SU-DHL-6 (cell line): ENCODE measurements around the gene TWNK.

ENCODE experiments used
- EZH2phosphoT487 ChIP-seq: fragments of 200-600 bp; sonication (generic), shearing (Covaris generic); conservative IDR thresholded peaks from 2 replicates; pipeline ENCODE4 v1.6.1; 2018; ENCODE audit warnings: mild to moderate bottlenecking, antibody characterized with exemption, low read length, moderate library complexity, mixed read lengths
- TF ChIP-seq, protein P1 (sequence below): fragments of 200-600 bp; sonication (generic); IDR thresholded peaks from one replicate; pipeline ENCODE4 v1.5.1; 2017; ENCODE audit warnings: antibody characterized with exemption, mild to moderate bottlenecking, low read length, moderate library complexity; ENCODE audit not compliant: insufficient read depth, poor library complexity, severe bottlenecking

DNA sequence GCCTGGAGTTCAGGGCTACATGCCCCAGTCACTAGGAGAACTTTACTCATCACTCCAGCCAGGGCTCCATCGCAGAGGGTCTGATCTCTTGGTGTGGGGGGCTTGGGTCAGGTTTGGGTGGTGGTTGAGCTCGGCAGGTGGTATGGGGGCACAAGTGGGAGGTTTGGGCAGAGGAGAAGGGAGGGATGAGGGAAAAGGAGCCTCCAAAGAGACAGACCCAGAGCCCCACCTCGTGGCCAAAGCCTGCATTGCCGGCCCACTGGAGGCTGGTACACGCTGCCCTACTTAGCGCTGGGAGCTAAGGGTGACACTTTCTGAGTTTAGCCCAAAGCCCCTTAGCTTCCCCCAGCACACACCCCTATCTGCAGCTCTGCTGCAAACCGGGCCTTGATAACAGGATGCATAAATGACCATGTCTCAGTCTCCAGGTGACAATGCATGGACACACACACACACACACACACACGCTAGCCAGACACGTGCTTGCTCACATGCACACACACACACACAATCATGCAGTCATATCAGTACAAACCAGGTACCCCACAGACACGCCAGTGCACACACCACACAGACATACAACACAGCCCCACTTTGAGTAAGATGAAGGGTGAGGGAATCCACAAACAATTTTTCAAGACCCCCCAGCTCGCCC, 27.0 kb downstream of the TWNK start:
- TF ChIP-seq, protein P1, sequence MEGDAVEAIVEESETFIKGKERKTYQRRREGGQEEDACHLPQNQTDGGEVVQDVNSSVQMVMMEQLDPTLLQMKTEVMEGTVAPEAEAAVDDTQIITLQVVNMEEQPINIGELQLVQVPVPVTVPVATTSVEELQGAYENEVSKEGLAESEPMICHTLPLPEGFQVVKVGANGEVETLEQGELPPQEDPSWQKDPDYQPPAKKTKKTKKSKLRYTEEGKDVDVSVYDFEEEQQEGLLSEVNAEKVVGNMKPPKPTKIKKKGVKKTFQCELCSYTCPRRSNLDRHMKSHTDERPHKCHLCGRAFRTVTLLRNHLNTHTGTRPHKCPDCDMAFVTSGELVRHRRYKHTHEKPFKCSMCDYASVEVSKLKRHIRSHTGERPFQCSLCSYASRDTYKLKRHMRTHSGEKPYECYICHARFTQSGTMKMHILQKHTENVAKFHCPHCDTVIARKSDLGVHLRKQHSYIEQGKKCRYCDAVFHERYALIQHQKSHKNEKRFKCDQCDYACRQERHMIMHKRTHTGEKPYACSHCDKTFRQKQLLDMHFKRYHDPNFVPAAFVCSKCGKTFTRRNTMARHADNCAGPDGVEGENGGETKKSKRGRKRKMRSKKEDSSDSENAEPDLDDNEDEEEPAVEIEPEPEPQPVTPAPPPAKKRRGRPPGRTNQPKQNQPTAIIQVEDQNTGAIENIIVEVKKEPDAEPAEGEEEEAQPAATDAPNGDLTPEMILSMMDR, result peak; percentile 73
- no peak for TF ChIP-seq EZH2phosphoT487
